Renal cortical epithelial cell (primary cell): ENCODE measurements around the gene C8G. TPM values are rescaled to one million over a fixed set of nuclear protein-coding genes. Genes with fewer than 3 reads are reported as not detected.

Experiments
- DNase-seq: peaks from one replicate; pipeline ENCODE4 v3.0.0-alpha.2; 2011; ENCODE audit warnings: low read depth
- total RNA-seq: library from RNA; depleted of rRNA; stranded (reverse); fragments of >200 nt; gene quantifications from 2 replicates; pipeline ENCODE4 v1.2.3, GENCODE V29; 2014

C8G gene
- total RNA-seq, 1 donor from 2014 or later, result 0.10 TPM

DNA sequence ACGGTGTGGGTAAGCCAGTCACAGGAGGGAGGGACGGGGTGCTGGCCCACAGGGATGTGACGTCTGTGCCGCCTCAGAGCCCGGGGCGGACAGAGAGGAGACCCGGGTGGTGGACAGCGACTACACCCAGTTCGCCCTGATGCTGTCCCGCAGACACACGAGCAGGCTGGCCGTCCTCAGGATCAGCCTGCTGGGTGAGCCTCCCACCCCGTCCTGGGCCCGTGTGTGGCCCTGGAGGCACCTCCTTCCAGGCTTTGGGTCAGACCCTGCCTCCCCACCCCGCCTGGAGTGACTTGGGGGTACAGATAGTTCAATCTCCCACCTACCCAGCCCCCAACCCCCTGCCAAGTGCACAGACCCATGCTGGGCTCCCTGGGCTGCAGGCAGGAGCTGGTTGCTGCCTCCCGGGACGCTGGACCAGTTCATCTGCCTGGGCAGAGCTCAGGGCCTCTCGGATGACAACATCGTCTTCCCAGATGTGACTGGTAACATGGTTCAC is 8.8 kb downstream of the C8G start:
- no peak for DNase-seq

GRCh38 chr9:136954270-136955083 is 9.4 kb downstream of the C8G start:
- no peak for DNase-seq

- DNase-seq, result no peak
These were observed 10.3 kb downstream of the C8G start for GRCh38 chr9:136955202-136955942.

GRCh38 chr9:136955943-136956335 is 10.9 kb downstream of the C8G start:
- no peak for DNase-seq

DNA sequence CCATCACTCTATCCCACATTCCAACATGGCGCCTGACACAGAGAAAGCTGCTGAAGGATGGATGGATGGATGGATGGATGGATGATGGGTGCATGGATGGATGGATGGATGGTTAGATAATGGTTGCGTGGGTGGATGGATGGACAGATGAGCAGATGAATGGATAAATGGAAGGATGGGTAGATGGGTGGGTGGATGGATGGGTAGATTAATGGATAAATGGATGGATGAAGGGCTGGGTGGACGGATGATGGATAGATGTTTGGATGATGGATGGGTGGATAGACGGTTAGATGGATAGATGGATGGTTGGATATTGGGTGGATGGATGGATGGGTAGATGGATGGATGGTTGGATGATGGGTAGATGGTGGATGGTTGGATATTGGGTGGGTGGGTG is 11.6 kb downstream of the C8G start:
- DNase-seq, result no peak

- DNase-seq, result no peak
These were observed 12.4 kb downstream of the C8G start for GRCh38 chr9:136957461-136957860.

DNA sequence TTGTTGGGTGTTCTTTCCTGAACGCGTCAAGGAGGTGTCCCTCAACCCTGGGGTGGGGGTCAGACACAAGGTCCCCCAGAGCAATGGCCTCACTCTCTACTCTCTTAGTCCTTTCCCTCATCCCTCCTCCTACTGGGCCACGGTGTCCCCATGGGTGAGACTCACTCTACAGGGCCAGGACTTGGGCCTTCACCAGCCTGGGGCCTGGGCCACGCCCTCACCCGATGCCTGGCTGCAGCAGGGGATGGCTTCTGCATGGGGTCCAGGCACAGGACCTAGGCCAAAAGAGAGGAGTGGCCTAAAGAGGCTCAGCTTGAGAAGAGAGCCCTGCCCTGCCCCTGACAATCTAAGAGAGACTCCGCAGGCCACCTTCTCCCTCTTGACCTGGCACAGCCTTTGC is 12.9 kb downstream of the C8G start:
- no peak for DNase-seq

DNA sequence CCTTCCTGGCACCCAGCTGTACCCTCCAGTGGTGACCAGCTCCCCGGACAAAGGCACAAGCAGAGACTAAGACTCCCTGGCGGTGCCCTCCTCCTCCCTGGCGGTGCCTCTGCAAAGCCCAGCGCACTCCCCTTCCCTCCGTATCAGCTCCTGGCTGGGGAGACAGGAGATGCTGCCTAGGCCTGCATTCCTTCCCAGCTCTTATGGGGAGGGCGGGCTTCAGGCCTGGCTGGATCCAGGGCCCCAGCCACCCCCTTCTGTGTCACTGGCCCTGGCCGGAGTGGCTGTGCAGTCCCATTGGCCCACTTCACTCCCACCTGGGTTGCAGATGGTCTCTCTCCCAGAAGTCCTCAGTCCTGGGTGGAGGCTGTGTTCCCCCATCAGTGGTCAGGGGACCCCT is 13.4 kb downstream of the C8G start:
- DNase-seq, result no peak

- DNase-seq, result no peak
These were observed 14.1 kb downstream of the C8G start for GRCh38 chr9:136958898-136959850.

- peak; percentile 36 for DNase-seq
These were observed 15.3 kb downstream of the C8G start for GRCh38 chr9:136960212-136960937.

DNA sequence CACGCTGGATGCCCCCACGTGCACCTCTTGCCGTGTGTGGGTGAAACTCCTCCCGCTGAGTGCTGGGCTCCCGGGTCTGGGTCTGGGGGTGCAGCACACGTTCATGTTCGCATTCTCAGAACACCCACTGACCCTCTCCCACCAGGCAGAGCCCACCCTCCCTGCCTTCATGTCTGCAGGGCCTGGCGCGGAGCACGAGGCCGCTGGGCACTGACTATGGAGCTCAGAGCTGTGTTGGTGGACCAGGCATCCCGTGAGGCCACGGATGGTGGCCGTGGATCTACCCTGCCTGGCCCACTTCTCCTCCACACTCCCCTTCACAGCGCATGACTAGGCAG is 15.9 kb downstream of the C8G start:
- no peak for DNase-seq

- DNase-seq, result no peak
These were observed 16.4 kb downstream of the C8G start for GRCh38 chr9:136961279-136962065.

DNA sequence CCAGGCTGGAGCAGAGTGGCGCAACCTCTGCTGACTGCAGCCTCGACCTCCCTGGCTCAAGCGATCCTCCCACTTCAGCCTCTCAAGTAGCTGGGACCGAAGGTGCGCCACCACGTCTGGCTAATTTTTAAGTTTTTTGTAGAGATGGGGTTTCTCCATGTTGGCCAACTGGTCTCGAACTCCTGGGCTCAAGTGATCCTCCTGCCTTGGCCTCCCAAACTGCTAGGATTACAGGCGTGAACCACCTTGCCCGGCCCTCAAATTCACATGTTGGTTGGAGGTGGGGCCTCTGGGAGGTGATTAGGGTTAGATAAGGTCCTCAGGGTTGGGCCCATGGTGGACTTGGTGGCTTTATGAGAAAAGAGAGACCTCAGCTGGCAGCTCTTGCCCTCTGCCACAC is 17.1 kb downstream of the C8G start:
- DNase-seq, result no peak

DNA sequence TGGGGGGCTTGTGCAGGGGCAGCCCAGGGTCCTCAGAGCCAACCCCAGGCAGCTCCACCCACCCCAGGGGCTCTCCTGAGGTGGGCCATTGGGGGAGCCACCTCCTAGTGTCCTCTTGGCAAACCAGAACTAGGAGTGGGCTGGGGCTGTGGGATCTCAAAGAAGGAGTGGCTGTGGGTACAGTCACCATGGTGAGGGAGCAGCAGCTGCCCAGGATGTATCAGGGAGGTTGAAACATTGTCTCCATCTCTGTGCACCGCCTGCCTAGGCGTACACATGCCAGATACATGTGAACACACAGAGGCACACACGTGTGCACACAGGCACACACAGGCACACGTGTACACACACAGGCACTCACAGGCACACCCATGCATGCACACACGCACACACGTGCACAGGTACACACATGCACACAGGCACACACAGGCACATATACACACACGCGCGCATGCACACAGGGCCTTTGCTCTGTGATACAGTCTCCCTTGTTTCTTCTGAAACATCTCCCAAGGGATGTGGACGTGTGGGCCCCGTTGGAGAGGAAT is 17.7 kb downstream of the C8G start:
- no peak for DNase-seq

DNA sequence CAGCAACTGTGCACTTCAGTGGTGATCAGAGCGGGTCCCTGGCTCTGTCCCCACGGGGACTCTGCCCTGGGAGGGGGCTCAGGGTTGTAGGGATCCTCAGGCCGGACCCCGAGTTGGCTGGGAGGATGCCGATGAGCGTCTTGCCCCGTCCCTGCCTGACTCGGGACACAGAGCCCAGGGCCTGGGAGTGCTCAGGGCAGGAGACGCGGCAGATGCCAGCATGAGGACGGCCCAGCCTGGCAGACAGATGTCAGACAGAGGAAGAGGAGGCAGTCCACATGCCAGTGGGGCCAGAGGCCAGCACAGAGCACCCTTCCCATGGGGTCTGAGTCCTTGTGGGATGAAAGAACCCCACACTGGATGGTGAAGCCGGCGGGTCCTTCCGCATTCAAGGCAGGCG is 18.3 kb downstream of the C8G start:
- DNase-seq, result no peak

GRCh38 chr9:136963751-136964150 is 18.7 kb downstream of the C8G start:
- no peak for DNase-seq

- DNase-seq, result no peak
These were observed 19.2 kb downstream of the C8G start for GRCh38 chr9:136964171-136964689.

- DNase-seq, result no peak
These were observed 19.9 kb downstream of the C8G start for GRCh38 chr9:136964833-136965422.

DNA sequence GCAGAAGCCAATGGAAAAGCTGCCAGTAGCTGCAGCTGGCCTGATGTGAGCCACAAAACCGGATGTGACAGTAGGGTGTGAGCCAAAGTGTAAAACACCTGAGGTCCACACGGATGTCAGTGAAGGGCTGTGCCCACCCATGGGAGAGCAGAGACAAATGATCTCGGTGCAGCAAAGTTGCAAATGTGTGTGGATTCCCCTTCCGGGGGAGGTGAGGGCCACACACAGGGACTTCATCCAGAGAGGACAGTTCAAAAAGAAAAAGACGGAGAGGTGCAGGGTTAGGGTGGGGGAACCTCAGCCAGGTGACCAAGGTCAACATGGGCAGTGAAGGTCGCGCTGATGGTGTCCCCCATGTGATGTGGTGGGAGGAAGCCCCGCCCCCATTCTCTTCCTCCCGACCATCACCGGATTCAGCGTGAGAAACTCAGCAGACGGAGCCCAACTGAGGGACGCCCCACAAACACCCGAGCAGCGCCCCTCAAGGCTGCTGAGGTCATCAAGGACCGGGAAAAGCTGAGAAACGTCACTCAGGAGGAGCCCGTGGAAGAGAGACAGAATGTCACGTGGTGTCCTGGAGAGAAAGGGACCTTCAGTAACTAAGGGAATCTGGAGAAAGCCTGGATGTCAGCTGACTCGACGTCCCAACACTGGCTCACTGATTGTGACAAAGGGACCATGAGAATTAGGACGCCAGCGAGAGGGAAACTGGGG is 20.9 kb downstream of the C8G start:
- no peak for DNase-seq
